Measurements from ENCODE around the gene PIGH.
"Not testable (repeated sequence)": the region's sequence is repeated elsewhere in the genome, so short reads cannot be mapped to it uniquely, and the experiment has no call there.

The PIGH gene

GRCh38 chr14:67553547-67553946, 46.5 kb downstream of the PIGH start:
- DNase-seq (ENCODE audit: low read depth in 1 of 2, low spot score in 1 of 2), result no peak
- no peak for TF ChIP-seq JUND (IDR thresholded peaks at IDR 0.05; ENCODE audit: low read depth)
- in situ Hi-C loops (cut with HindIII; ENCODE audit: low pct_unique_long_range_greater_than_20kb, low sequenced_read_pairs), result no loop called here

GRCh38 chr14:67551940-67552339, 48.1 kb downstream of the PIGH start:
- no peak for TF ChIP-seq JUND (IDR thresholded peaks at IDR 0.05; ENCODE audit: low read depth)
- DNase-seq (ENCODE audit: low read depth in 1 of 2, low spot score in 1 of 2), result no peak
- in situ Hi-C loops (cut with HindIII; ENCODE audit: low pct_unique_long_range_greater_than_20kb, low sequenced_read_pairs), result no loop called here

- in situ Hi-C loops (cut with HindIII; ENCODE audit: low pct_unique_long_range_greater_than_20kb, low sequenced_read_pairs), result no loop called here
- peak in 1 of 2 experiments; percentile 58 for DNase-seq (ENCODE audit: low read depth in 1 of 2, low spot score in 1 of 2)
- TF ChIP-seq JUND (IDR thresholded peaks at IDR 0.05; ENCODE audit: low read depth), result no peak
Observed at GRCh38 chr14:67551123-67551522, 48.9 kb downstream of the PIGH start.

- DNase-seq (ENCODE audit: low read depth in 1 of 2, low spot score in 1 of 2), result no peak
- in situ Hi-C loops (cut with HindIII; ENCODE audit: low pct_unique_long_range_greater_than_20kb, low sequenced_read_pairs), result no loop called here
- no peak for TF ChIP-seq JUND (IDR thresholded peaks at IDR 0.05; ENCODE audit: low read depth)
Observed at GRCh38 chr14:67549734-67550133, 50.3 kb downstream of the PIGH start.

GRCh38 chr14:67547224-67547780, 52.8 kb downstream of the PIGH start:
- peak; percentile 52 to 95 for DNase-seq (ENCODE audit: low read depth in 1 of 2, low spot score in 1 of 2)
- no peak for TF ChIP-seq JUND (IDR thresholded peaks at IDR 0.05; ENCODE audit: low read depth)
- in situ Hi-C loops (cut with HindIII; ENCODE audit: low pct_unique_long_range_greater_than_20kb, low sequenced_read_pairs), result no loop called here

GRCh38 chr14:67544590-67544989, 55.5 kb downstream of the PIGH start:
- in situ Hi-C loops (cut with HindIII; ENCODE audit: low pct_unique_long_range_greater_than_20kb, low sequenced_read_pairs), result no loop called here
- TF ChIP-seq JUND (IDR thresholded peaks at IDR 0.05; ENCODE audit: low read depth), result no peak
- no peak for DNase-seq (ENCODE audit: low read depth in 1 of 2, low spot score in 1 of 2)

- in situ Hi-C loops (cut with HindIII; ENCODE audit: low pct_unique_long_range_greater_than_20kb, low sequenced_read_pairs); DNase-seq (ENCODE audit: low read depth in 1 of 2, low spot score in 1 of 2): not testable (repeated sequence)
Observed at GRCh38 chr14:67542620-67543019, 57.4 kb downstream of the PIGH start.

GRCh38 chr14:67541448-67542387, 58.4 kb downstream of the PIGH start:
- in situ Hi-C loops (cut with HindIII; ENCODE audit: low pct_unique_long_range_greater_than_20kb, low sequenced_read_pairs), result no loop called here
- no peak for TF ChIP-seq JUND (IDR thresholded peaks at IDR 0.05; ENCODE audit: low read depth)
- DNase-seq (ENCODE audit: low read depth in 1 of 2, low spot score in 1 of 2), result no peak

All from T47D (cell line).